ENCODE results near the gene ARX.

DNA sequence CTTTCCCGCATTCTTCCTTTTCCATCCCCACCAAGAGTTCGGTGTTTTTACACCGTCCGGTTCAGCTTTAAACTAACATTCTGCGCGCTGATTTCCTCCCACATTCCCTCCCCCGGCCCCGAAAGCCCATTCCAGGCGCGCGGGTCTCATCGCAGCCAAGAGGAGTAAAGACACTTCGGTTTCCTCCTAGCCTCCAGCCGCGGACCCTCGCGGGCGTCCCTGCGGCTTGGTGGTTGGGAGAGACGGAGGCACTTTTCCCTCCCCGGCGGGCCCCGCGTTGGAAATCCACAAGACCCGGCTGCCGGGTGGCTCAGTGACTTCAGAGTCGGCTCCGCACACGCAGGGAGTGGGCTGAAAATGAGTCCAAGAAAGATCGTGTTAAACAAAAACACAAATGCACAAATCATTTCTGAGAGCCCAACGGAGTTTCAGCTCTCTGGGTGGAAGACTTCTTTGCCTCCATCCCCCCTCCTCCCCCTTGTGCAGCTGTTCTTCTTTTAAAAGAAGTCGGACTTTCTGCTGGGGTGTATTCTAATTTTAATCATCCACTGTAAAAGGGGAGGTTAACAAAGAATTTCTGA, 2.0 kb upstream of the ARX start:
- TF ChIP-seq, protein P1, sequence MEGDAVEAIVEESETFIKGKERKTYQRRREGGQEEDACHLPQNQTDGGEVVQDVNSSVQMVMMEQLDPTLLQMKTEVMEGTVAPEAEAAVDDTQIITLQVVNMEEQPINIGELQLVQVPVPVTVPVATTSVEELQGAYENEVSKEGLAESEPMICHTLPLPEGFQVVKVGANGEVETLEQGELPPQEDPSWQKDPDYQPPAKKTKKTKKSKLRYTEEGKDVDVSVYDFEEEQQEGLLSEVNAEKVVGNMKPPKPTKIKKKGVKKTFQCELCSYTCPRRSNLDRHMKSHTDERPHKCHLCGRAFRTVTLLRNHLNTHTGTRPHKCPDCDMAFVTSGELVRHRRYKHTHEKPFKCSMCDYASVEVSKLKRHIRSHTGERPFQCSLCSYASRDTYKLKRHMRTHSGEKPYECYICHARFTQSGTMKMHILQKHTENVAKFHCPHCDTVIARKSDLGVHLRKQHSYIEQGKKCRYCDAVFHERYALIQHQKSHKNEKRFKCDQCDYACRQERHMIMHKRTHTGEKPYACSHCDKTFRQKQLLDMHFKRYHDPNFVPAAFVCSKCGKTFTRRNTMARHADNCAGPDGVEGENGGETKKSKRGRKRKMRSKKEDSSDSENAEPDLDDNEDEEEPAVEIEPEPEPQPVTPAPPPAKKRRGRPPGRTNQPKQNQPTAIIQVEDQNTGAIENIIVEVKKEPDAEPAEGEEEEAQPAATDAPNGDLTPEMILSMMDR (IDR thresholded peaks at IDR 0.05 in 4 of 5, conservative IDR thresholded peaks at IDR 0.05 in 1 of 5), result no peak
- TF ChIP-seq POLR2A (IDR thresholded peaks at IDR 0.05), result no peak

Data from gastrocnemius medialis (tissue), 4 donors.